HG03460 (cell line): ENCODE data around the gene PHTF2.

ENCODE experiments used
- ATAC-seq: cut with Tn5 transposase; IDR thresholded peaks from one replicate; pipeline ENCODE4 v1.9.1; 2021; ENCODE audit not compliant: unreplicated experiment

PHTF2 gene

GRCh38 chr7:77791956-77792355, 6.6 kb upstream of the PHTF2 start:
- ATAC-seq = no peak

DNA sequence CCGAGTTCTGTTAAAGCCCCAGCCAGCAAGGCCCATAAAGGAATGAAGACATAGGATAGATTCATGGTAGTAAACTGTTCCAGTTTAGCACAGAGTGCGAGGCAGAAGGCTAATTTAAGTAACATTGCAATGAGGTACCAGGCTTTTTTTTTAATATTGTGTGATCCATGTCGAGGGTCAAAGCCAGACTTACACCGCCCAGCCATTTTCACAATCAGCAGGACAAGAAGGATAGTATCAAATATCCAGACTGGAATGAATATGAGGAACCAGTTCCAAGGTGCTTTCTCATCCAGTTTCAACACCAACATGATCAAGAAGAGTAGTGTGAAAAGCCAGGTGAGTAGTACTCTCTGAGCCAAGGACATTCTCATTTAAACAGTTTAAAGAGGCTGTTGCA, 4.6 kb upstream of the PHTF2 start:
- ATAC-seq = no peak

DNA sequence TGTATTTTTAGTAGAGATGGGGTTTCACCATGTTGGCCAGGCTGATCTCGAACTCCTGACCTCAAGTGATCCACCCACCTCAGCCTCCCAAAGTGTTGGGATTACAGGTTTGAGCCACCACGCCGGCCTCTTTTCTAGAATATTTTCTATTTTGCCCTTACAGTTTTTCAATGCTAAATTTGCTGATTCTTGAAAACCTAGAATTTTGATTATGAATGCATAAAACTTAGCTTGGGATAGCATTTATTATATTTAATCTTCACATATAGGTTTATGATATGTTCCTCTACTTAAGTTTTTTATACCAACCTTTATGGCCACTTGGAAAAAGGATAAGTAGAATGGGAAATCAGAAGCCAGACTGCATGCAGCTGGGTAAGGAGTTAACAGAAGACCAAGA, 2.5 kb upstream of the PHTF2 start:
- no peak for ATAC-seq

- no peak for ATAC-seq
These were observed 1.6 kb upstream of the PHTF2 start for GRCh38 chr7:77796960-77797359.

GRCh38 chr7:77797734-77798393, 709 bp upstream of the PHTF2 start:
- ATAC-seq = peak; percentile 23

DNA sequence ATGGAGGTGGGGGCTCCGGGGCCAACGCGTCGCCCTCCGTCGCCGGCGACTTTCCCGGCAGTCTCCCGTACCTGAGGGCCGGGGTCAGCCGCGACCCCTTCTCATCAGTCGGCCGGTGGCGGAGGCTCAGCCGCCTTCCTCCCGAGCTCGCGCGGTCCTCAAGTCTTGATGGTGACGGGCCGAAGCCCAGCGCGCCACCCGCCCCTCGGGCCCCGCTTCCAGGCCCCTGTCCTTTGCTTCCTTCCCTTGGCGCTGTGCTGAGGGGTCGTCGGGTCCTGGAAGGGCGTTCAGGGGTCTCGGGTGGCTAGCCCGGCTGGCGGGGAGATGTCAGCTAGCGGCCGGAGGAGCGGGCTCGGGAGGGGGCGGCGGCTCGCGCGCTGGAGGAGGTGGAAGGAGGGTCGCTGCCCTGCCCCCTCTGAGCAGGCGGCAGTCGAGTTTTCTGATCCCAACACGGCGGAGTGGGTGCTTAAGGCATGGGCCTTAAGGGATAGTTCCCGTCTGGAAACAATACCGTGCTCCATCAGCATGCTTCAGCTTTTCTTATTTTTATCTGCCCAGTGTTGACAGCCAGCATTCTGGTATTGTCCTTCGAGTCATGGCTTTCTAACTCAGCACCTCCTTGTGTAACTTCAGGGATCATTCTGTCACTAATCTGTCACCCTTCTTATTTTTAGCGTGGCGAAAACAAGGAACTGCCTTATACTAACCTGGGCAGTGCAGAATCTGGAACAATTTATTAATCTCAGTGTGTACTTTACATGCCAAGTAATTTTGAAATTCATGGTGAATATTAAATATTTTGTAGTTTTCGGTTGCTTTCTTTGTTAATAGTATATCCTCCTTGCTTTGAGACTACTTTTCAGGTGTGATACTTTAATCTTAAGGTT, 748 bp downstream of the PHTF2 start:
- no peak for ATAC-seq

- ATAC-seq = no peak
These were observed 1.6 kb downstream of the PHTF2 start for GRCh38 chr7:77800158-77800557.

- no peak for ATAC-seq
These were observed 2.2 kb downstream of the PHTF2 start for GRCh38 chr7:77800730-77801129.

DNA sequence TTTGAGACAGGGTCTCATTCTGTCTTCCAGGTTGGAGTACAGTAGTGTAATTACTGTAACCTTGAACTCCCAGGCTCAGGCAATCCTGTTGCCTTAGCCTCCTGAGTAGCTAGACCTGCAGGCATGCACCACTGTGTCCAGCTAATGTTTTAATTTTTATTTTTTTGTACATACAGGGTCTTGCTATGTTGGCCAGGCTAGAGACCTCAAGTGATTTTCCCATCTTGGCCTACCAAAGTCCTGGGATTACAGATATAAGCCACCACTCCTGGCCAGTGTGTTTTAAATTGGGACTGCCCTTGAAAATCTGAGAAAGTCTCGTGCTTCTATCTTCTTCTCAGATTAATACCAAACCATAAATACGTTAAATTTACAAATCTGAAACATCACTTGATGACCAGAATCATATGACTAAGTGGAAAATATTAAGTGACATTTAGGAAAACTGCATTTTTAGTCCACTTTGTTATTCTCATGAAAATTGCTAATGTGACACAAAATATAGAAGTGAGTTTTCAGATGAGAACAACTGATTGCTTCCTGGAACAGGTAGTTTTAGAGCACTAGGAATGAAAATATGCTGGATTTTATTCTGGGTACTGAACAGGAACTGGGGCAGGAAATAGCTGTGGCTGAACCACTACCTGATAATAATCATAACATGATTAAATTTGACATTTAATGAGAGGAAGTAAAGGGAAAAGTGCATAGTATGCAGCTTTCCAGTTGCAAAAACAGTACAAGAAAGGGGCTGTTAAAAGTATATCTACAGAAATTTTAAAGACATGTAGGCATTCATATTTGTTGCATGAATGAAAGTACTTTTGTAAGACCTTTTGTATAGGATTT, 4.2 kb downstream of the PHTF2 start:
- ATAC-seq = no peak

GRCh38 chr7:77806425-77806824, 7.9 kb downstream of the PHTF2 start:
- no peak for ATAC-seq

DNA sequence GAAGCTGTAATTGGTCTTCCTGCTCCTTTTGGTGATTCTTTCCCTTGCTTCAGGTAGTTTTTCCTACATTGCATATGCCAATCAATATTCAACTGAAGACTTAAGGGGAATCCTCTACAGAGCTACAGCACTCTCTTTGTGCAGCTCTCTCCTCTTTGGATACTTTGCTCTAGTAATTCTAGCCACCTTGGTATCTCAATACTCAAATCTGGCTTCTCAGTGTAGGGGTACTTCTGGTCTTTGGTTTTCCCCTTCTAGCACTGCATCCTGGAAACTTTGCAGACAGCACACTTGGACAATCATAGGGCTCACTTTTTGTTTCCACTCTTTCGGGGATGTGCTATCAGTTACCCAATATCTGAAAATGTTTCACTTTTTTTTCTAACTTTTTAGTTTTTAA, 9.9 kb downstream of the PHTF2 start:
- no peak for ATAC-seq

- no peak for ATAC-seq
These were observed 13.1 kb downstream of the PHTF2 start for GRCh38 chr7:77811516-77812289.

DNA sequence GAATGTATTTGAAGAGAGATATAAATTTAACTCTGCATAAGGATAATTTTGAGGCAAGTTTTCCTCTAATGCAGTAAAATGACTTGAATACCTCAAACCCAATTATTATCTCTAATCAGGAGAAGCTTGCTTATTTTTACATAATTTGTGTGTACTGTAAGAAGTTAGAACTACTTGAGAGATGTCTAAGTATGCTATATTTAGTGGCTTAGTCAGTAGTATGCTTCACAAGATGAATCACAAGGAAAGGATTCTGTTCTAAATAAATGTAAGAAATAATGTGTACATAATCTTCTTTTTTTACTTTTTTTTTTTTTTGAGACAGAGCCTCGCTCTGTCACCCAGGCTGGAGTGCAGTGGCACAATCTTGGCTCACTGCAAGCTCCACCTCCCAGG, 13.7 kb downstream of the PHTF2 start:
- ATAC-seq = no peak

- no peak for ATAC-seq
These were observed 14.6 kb downstream of the PHTF2 start for GRCh38 chr7:77813180-77813579.

- ATAC-seq = no peak
These were observed 20.4 kb downstream of the PHTF2 start for GRCh38 chr7:77819021-77819420.

GRCh38 chr7:77820967-77821366, 22.4 kb downstream of the PHTF2 start:
- ATAC-seq = no peak

DNA sequence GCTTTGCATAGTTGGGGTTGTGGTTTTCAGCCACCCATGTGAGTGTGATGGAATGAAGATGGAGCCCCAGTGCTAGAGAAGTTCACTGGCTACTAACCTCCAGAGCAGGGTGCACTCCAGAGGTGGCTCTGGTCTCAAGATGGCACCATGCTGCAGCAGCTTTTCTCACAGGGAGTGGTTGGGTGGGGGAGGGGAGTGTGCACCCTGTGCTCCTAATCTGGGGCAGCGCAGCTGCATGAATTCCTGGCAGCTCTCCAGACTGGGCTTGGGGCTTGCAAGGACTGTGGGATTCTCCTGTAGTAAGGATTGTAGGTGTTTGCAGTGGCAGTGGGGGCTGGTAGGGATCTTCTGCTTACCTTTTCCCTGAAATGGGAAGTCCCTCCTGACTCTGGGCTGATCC, 23.7 kb downstream of the PHTF2 start:
- ATAC-seq = no peak

DNA sequence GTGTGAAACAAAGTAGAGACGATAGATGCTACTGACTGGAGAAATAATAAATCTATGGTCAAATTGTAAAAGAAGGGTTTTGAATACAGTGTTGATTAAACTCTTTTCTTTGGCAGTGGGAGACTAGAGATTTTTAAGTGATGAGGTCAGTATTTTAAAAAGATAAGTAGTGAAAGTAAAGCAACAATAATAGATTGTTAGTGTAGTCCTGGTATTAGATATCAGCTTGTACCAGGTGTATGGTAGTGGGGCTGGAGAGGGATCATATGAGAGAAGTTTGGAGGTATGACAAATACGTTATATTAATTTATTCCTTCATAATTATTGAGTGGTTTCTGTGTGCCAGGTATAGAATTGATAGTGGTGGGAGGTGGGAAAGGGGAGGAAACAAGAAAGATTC, 25.2 kb downstream of the PHTF2 start:
- ATAC-seq = peak; percentile 31

- ATAC-seq = no peak
These were observed 26.1 kb downstream of the PHTF2 start for GRCh38 chr7:77824636-77825035.

DNA sequence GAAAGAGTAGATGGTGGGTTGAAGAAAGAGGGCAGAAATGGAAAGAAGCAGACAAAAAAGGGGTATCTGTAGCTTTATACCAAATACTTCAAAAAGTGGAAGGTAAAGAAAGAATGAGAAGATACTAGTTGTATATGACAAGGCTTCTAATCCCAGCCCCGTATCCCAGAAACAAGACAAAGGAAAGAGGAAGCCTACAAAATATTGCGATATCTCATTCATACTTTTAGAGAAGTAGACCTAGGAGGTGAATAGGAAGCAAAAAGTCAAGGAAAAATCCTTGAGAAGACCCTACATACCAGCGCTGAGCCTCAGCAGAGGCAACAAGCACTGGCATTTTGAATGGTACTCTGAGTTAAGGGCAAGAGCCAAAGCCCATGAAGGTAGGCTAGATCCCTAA, 26.6 kb downstream of the PHTF2 start:
- no peak for ATAC-seq

- no peak for ATAC-seq
These were observed 27.7 kb downstream of the PHTF2 start for GRCh38 chr7:77826300-77826699.
